ENCODE results near the gene POU2AF2. TPM values are rescaled to one million over a fixed set of nuclear protein-coding genes. Genes with fewer than 3 reads are reported as not detected.
"Not testable (repeated sequence)": the region's sequence is repeated elsewhere in the genome, so short reads cannot be mapped to it uniquely, and the experiment has no call there.

POU2AF2 gene
- total RNA-seq, 1 donor from 2014 or later, result not detected

DNA sequence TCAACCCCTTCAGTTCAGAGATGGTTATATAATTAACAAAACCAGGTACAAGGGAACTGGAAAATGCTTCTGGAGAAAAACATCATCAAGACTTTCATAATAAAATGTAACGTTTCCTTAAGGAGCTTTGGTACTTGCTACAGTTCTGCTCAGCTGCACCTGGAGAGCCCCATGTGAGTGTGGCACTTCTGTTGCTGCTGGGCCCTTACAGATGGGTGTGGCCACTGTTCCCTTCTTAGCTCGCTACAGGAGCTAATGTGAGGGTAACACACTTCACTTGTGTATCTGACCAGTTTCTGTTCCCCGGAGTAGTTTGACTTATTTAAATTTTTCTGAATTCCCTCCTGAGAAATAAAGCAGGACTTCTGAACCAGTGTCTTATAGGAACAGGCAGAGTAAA is 56.8 kb downstream of the POU2AF2 start:
- no peak for DNase-seq (ENCODE audit: low read depth in 2 of 2)

- no peak for DNase-seq (ENCODE audit: low read depth in 2 of 2)
Observed at GRCh38 chr11:111303461-111303860, 57.9 kb downstream of the POU2AF2 start.

GRCh38 chr11:111305162-111305802 is 59.8 kb downstream of the POU2AF2 start:
- no peak for DNase-seq (ENCODE audit: low read depth in 2 of 2)

DNA sequence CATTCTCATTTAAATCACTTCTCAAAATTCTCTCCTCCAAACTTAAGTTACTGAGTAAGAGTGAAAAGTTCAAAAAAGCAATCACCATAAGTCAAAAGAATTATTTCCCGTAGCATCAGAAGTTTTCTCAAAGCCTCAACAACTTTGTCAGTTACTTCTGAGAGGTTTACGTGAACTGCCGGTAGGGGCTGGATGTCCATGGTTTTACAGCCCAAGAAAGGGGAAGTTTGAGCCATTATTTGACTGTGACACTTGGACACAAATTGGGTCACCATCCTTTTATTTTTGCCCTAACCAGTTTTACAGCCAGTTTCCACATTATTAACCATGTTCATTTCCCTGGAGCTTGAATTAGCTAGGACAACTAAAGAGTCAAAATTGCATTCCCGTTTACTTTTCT is 60.4 kb downstream of the POU2AF2 start:
- no peak for DNase-seq (ENCODE audit: low read depth in 2 of 2)

- no peak for DNase-seq (ENCODE audit: low read depth in 2 of 2)
Observed at GRCh38 chr11:111306321-111306720, 60.8 kb downstream of the POU2AF2 start.

DNA sequence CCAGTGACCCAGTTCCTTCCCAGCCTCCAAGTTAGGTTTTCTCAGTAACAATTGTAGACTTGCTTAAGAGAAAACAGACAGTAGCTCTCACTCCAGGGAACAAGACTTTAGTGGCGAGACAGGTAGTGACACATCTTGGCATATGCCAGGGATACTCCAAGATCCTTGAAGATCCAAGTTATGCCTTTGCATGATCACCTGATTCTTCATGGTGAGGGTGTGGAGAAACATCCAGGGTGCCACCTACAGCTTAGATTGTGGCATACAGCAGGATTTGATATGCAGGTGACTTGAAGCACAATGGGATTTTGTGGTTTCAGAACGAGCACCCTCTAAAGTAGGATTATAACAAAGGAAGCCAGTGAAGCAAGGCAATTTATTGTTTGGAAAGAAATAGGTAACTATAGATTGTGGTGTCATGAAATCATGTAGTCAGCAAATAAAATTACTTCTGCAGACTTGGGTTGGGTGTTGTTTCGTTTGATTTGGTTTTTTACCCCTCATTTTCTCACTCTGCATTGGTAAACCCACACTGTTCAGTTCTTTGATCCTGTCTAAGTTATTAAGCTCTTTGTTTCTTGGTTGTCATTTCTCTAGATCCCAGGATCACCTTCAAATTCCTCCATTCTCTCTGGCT is 62.1 kb downstream of the POU2AF2 start:
- no peak for DNase-seq (ENCODE audit: low read depth in 2 of 2)

GRCh38 chr11:111308140-111308539 is 62.6 kb downstream of the POU2AF2 start:
- DNase-seq (ENCODE audit: low read depth in 2 of 2), result no peak

DNA sequence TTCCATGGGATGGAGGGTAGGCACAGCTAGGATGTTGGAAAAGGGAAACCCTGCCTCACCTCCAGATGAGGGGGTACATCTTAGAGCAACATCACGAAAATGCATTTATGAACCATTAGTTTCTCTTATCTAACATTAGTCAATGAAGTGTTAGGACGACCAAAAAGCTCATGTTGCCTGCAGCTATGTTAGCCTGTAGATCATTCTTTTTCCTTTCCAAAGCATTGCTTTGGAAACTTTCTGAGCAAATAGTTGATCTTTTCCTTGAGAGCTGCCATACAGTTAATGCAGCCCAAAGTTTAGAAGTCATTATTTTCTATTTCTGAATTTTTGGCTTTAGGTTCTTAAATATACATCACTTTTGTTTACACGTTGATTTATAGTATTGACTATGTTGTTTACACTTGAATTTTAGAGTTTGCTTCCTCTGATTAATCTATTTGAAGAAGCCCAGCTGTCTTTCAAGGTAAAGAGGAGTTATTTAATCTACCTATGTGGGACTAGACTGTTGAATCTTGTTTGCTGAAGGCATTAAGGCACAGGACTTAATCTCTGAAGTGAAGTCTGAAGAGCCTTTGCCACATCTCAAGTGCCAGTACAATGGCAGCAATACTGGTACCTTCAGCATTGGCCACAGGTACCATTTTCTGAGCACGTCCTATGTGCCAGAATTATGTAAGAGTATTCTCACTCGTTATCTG is 63.8 kb downstream of the POU2AF2 start:
- DNase-seq (ENCODE audit: low read depth in 2 of 2), result no peak

DNA sequence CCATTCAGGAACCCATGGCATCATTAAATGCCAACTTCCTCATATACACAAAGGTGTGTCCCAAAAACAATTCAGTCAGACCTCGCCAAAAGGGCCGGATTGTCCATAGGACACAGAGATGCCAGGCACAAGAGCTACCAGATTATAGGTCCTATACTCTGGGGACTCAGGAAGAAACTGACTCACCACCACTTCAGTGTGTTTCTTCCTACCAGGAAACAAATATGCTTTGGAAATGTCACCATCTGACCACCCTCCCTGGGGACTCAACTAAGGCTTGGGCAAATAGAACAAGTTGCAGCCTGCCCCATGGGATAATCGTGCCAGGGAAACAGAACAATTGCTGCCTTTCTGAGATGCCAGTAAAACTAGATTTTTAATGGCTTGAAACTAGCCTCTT is 64.6 kb downstream of the POU2AF2 start:
- no peak for DNase-seq (ENCODE audit: low read depth in 2 of 2)

GRCh38 chr11:111310723-111311122 is 65.2 kb downstream of the POU2AF2 start:
- DNase-seq (ENCODE audit: low read depth in 2 of 2), result no peak

DNA sequence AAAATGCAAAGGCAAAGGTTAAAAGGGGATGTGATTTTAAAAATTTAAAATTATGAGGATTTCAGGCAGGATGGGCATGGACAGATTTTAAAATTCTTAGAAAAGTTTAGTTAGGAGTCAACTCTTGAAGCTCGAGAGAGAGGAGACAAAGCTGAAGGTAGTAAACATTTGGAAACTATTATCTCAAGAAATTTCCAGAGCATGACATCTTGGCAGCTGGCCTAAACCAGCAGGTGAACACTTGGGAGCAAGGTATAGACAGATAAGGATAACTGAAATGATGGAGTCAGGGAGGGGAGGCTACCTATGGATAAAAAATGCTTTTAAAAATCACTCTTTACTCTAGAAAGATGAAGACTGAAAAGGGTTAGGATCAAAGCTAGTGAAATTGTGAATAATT is 66.6 kb downstream of the POU2AF2 start:
- no peak for DNase-seq (ENCODE audit: low read depth in 2 of 2)

DNA sequence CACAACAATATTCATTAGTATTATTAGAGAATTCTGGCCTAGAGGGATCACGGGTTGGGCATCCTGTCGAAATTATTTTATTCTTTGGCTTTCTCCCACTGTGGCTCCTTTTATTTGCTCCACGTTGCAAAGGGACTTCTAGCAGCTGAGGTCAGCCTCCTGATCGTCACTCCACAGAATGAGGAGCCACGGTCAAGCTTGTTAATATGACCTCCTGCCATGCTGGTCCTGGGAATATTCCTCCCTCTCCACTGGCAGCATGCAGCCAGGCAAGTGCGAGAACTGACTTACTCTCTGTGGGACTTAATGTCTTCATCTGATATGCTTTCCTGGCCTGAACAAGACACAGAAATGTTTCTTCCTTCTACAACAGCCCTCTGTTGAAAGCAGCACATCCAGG is 73.8 kb downstream of the POU2AF2 start:
- no peak for DNase-seq (ENCODE audit: low read depth in 2 of 2)

GRCh38 chr11:111320199-111320598 is 74.7 kb downstream of the POU2AF2 start:
- not testable (repeated sequence) for DNase-seq (ENCODE audit: low read depth in 2 of 2)

DNA sequence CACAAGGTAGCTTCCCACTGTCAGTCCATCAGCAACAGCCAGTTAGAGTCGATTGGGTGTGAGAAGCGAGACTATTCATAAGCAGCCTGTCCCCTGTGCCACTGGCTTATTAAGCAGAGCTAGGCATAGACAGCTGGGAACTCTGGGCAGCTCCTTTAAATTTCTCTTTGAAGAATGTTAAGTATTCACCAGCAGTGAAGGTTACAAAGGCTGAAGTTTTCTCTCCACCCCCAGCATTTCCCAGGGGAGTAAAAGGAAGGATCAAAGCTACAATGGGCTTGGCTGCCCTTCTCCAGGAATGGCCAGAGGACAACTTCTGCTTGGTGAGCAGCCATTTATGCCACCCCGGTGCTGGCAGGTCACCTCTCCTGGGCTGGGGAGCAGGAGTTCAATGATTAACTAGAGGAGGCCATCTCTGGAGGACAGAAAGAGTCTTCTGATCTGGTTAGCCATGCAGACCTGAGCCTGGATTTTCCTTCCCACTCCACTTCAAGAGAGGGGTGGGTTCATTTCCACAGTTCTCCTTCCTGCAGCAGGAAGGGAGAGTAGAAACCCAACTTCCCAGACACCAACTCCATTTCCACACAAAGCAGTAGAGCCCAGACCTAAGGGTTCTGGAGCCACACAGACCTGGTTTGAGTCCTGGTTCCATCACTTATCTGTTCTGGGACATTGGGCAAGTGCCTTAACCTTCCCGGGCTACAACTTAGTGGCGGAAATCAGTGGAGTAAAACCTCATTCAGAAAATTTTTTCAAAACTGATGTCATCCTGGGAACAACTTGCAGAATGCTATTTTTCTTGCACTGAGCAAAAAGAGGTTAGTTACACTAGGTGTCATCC is 75.4 kb downstream of the POU2AF2 start:
- DNase-seq (ENCODE audit: low read depth in 2 of 2), result no peak

- no peak for DNase-seq (ENCODE audit: low read depth in 2 of 2)
Observed at GRCh38 chr11:111322534-111322933, 77.0 kb downstream of the POU2AF2 start.

GRCh38 chr11:111324277-111324720 is 78.8 kb downstream of the POU2AF2 start:
- no peak for DNase-seq (ENCODE audit: low read depth in 2 of 2)

GRCh38 chr11:111325259-111325658 is 79.7 kb downstream of the POU2AF2 start:
- DNase-seq (ENCODE audit: low read depth in 2 of 2), result no peak

- no peak for DNase-seq (ENCODE audit: low read depth in 2 of 2)
Observed at GRCh38 chr11:111326824-111327223, 81.3 kb downstream of the POU2AF2 start.

GRCh38 chr11:111327908-111328624 is 82.5 kb downstream of the POU2AF2 start:
- no peak for DNase-seq (ENCODE audit: low read depth in 2 of 2)

GRCh38 chr11:111329306-111330204 is 84.0 kb downstream of the POU2AF2 start:
- no peak for DNase-seq (ENCODE audit: low read depth in 2 of 2)
